Stimulated activated naive CD8-positive, alpha-beta T cell treated with anti-CD3 and anti-CD28 coated beads, Interleukin-15, Interleukin-2, amounts not matched to agents 100 ng/mL and 50 ng/mL, for 24 hours (primary cell): ENCODE data around the gene MGMT.

ENCODE experiments used
- H3K27ac Mint-ChIP-seq: one replicate; pipeline ENCODE4 v1.8.0; 2021; ENCODE audit warnings: mild to moderate bottlenecking, mixed read lengths
- H3K27me3 Mint-ChIP-seq: one replicate; pipeline ENCODE4 v1.8.0; 2021; ENCODE audit warnings: mixed read lengths
- H3K36me3 Mint-ChIP-seq: one replicate; pipeline ENCODE4 v1.8.0; 2021; ENCODE audit warnings: low read depth, mixed read lengths
- H3K4me1 Mint-ChIP-seq: one replicate; pipeline ENCODE4 v1.8.0; 2021; ENCODE audit warnings: low read depth, mixed read lengths
- H3K4me3 Mint-ChIP-seq: one replicate; pipeline ENCODE4 v1.8.0; 2021; ENCODE audit warnings: mild to moderate bottlenecking, mixed read lengths
- H3K9me3 Mint-ChIP-seq: one replicate; pipeline ENCODE4 v1.8.0; 2021; ENCODE audit warnings: mixed read lengths

Gene MGMT

DNA sequence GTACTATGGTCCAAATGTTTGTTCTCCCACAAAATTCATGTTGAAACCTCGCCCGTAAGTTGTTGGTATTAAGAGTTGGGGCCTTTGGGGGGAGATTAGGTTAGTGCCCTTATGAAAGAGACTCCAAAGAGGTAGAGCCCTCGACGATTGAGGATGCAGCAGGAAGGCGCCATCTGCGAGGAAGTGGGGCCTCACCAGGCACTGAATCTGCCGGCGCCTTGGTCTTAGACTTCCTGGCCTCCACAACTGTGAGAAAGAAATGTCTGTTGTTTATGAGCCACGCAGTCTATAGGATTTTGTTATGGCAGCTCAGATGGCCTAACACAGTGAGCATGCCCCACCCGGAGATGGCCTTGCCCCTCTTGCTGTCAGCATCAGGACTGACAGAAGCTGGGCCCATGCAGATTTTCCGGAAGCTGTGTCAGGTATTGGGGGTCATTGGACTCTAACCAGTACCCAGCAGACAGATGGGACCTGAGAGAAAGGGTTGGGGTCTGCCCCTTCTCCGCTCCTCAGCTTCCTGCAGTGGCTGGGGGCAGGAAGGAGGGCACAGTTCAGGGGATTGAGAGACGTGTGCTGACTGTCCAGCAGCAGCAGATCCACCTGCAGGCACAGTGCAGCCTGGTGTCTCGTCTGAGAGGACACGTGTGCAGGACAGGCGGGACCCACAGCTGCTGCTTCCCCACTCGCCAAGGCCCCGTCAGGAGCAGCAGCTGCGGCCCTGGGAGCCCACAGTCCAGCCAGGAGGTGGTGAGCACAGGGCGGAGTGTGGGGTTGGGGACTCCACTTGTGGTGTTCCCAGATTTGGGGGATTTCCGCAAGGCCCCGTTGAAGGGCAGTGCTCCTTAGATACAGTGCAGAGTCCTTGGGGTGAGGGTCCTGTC is 47.8 kb downstream of the MGMT start:
- H3K4me1 Mint-ChIP-seq, result peaks cover 20% of the 10 kb centered on the region
- H3K36me3 Mint-ChIP-seq, result peaks cover 25% of the 10 kb centered on the region
- no peak overlapping the region for H3K27ac Mint-ChIP-seq
- H3K4me3 Mint-ChIP-seq, result no peak overlapping the region
- peaks cover 4% of the 10 kb centered on the region for H3K9me3 Mint-ChIP-seq
- H3K27me3 Mint-ChIP-seq, result no peaks in the 10 kb centered on the region

GRCh38 chr10:129516846-129517679 is 50.0 kb downstream of the MGMT start:
- H3K4me1 Mint-ChIP-seq, result peaks cover 20% of the 10 kb centered on the region
- H3K36me3 Mint-ChIP-seq, result peaks cover 14% of the 10 kb centered on the region
- no peaks in the 10 kb centered on the region for H3K27me3 Mint-ChIP-seq
- H3K9me3 Mint-ChIP-seq, result no peaks in the 10 kb centered on the region
- no peak overlapping the region for H3K4me3 Mint-ChIP-seq
- H3K27ac Mint-ChIP-seq, result no peak overlapping the region

- H3K9me3 Mint-ChIP-seq, result no peaks in the 10 kb centered on the region
- no peaks in the 10 kb centered on the region for H3K27me3 Mint-ChIP-seq
- H3K27ac Mint-ChIP-seq, result no peak overlapping the region
- H3K36me3 Mint-ChIP-seq, result peaks cover 14% of the 10 kb centered on the region
- H3K4me1 Mint-ChIP-seq, result peaks cover 20% of the 10 kb centered on the region
- H3K4me3 Mint-ChIP-seq, result no peak overlapping the region
Observed at GRCh38 chr10:129517680-129518057, 50.6 kb downstream of the MGMT start.

DNA sequence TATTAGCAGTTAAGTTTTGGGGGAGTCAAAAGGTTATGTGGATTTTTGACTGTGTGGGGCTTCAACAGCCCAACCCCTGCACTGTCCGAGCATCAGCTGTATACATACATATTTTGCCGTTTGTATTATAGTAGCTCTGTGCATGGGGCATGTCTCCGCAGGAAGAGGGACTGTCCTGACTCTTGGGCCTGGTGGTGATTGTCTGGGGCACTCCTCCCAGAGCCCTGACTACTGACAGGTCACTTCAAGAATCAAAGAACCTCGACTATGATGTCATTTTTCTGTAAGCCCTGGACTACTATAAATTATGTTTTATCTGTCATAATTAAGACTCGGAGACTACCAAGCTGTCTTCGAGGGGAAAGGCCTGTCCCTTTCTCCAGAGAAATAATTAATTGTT is 51.8 kb downstream of the MGMT start:
- no peak overlapping the region for H3K4me3 Mint-ChIP-seq
- no peak overlapping the region for H3K27ac Mint-ChIP-seq
- H3K4me1 Mint-ChIP-seq, result peaks cover 13% of the 10 kb centered on the region
- no peaks in the 10 kb centered on the region for H3K9me3 Mint-ChIP-seq
- peaks cover 14% of the 10 kb centered on the region for H3K36me3 Mint-ChIP-seq
- no peaks in the 10 kb centered on the region for H3K27me3 Mint-ChIP-seq

DNA sequence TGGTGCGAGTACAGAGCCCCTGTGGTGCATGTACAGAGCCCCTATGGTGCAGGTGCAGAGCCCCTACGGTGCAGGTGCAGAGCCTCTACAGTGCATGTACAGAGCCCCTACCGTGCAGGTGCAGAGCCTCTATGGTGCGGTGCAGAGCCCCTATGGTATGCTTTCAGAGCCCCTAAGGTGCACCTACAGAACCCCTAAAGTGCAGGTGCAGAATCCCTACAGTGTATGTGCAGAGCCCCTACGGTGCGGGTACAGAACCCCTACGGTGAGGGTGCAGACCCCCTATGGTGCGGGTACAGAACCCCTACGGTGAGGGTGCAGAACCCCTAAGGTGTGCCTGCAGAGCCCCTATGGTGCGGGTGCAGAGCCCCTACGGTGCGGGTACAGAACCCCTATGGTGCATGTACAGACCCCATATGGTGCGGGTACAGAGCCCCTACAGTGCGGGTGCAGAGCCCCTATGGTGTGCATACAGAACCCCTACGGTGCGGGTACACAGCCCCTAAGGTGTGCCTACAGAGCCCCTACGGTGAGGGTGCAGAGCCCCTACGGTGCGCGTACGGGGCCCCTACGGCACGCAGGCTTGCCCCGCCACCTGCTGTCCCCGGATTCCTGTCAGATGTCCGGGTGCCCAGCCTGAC is 53.5 kb downstream of the MGMT start:
- peaks cover 3% of the 10 kb centered on the region for H3K4me1 Mint-ChIP-seq
- no peaks in the 10 kb centered on the region for H3K9me3 Mint-ChIP-seq
- no peak overlapping the region for H3K4me3 Mint-ChIP-seq
- H3K27ac Mint-ChIP-seq, result no peak overlapping the region
- H3K27me3 Mint-ChIP-seq, result no peaks in the 10 kb centered on the region
- peaks cover 14% of the 10 kb centered on the region for H3K36me3 Mint-ChIP-seq

GRCh38 chr10:129521161-129522025 is 54.4 kb downstream of the MGMT start:
- Mint-ChIP-seq H3K9me3 (no peaks in the 10 kb centered on the region), H3K27me3 (no peaks in the 10 kb centered on the region), H3K4me3 (no peak overlapping the region), H3K4me1 (peaks cover 3% of the 10 kb centered on the region), H3K36me3 (peaks cover 15% of the 10 kb centered on the region), H3K27ac (no peak overlapping the region)

DNA sequence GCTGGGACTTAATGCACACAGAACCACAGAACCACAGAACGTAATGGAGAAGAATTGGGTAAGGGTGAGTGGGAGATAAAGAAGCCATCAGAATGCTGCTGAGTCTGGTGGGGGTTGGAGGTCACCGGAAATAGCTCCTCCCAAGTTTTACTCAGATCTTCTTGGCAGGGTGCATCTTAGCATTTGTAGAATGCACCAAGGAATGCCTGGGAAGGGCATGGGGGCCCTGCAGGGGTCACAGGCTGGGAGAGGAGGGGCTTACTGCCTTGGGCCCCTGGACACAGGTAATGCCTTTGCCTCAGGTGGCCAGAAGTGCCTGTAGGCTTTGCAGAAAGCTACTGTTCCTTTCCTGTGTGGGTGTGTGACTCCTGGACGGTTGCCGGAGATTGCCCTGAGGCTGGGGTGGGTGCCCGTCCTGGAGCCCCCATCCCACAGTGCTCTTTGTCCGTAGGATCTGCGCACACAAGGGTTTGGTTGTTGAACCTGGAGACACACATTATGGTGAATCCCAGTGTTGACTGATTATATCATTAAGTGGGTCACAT is 55.1 kb downstream of the MGMT start:
- H3K4me1 Mint-ChIP-seq, result peaks cover 3% of the 10 kb centered on the region
- no peaks in the 10 kb centered on the region for H3K27me3 Mint-ChIP-seq
- H3K9me3 Mint-ChIP-seq, result no peaks in the 10 kb centered on the region
- H3K36me3 Mint-ChIP-seq, result peaks cover 18% of the 10 kb centered on the region
- no peak overlapping the region for H3K27ac Mint-ChIP-seq
- no peak overlapping the region for H3K4me3 Mint-ChIP-seq

- Mint-ChIP-seq H3K27ac (no peak overlapping the region), H3K4me3 (no peak overlapping the region), H3K36me3 (peaks cover 27% of the 10 kb centered on the region), H3K4me1 (no peaks in the 10 kb centered on the region), H3K9me3 (no peaks in the 10 kb centered on the region), H3K27me3 (no peaks in the 10 kb centered on the region)
Observed at GRCh38 chr10:129523031-129523722, 56.1 kb downstream of the MGMT start.

- Mint-ChIP-seq H3K27ac (no peak overlapping the region), H3K4me1 (no peaks in the 10 kb centered on the region), H3K27me3 (no peaks in the 10 kb centered on the region), H3K4me3 (no peak overlapping the region), H3K9me3 (no peaks in the 10 kb centered on the region), H3K36me3 (peaks cover 24% of the 10 kb centered on the region)
Observed at GRCh38 chr10:129523723-129524316, 56.8 kb downstream of the MGMT start.

DNA sequence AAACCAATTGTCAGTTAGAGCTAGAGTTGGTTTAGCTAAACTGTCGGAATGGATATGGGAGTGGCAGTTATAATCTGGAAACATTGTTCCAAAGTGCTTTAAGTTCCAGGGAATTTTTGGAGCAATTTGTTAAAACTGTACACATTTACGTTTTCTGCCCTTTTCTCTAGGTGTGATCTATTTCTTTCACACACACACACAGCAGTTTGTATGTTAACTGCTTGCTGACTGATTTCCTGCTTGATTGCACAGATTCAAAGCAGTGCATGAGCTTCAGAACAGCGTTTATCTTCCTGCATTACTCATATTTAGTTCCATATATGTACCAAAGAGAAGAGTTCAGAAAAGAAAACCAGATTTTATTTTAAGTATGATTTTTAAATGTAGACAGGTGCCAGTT is 57.9 kb downstream of the MGMT start:
- Mint-ChIP-seq H3K4me3 (no peak overlapping the region), H3K4me1 (no peaks in the 10 kb centered on the region), H3K9me3 (no peaks in the 10 kb centered on the region), H3K36me3 (peaks cover 13% of the 10 kb centered on the region), H3K27me3 (no peaks in the 10 kb centered on the region), H3K27ac (no peak overlapping the region)

GRCh38 chr10:129525401-129525801 is 58.4 kb downstream of the MGMT start:
- Mint-ChIP-seq H3K27me3 (no peaks in the 10 kb centered on the region), H3K27ac (no peak overlapping the region), H3K4me3 (no peak overlapping the region), H3K9me3 (no peaks in the 10 kb centered on the region), H3K36me3 (peaks cover 13% of the 10 kb centered on the region), H3K4me1 (no peaks in the 10 kb centered on the region)

- H3K4me3 Mint-ChIP-seq, result no peak overlapping the region
- H3K9me3 Mint-ChIP-seq, result no peaks in the 10 kb centered on the region
- peaks cover 13% of the 10 kb centered on the region for H3K36me3 Mint-ChIP-seq
- no peaks in the 10 kb centered on the region for H3K27me3 Mint-ChIP-seq
- no peak overlapping the region for H3K27ac Mint-ChIP-seq
- peaks cover 8% of the 10 kb centered on the region for H3K4me1 Mint-ChIP-seq
Observed at GRCh38 chr10:129526943-129527342, 59.9 kb downstream of the MGMT start.

- Mint-ChIP-seq H3K36me3 (peaks cover 13% of the 10 kb centered on the region), H3K9me3 (no peaks in the 10 kb centered on the region)
Observed at GRCh38 chr10:129528376-129528978, 61.4 kb downstream of the MGMT start.

More at GRCh38 chr10:129528376-129528978, 61.4 kb downstream of the MGMT start:
- no peak overlapping the region for H3K4me3 Mint-ChIP-seq
- H3K27me3 Mint-ChIP-seq, result no peaks in the 10 kb centered on the region
- H3K4me1 Mint-ChIP-seq, result peaks cover 17% of the 10 kb centered on the region
- H3K27ac Mint-ChIP-seq, result no peak overlapping the region
